HepG2 (cell line): ENCODE data around the gene MT4. TPM values are rescaled to one million over a fixed set of nuclear protein-coding genes. Genes with fewer than 3 reads are reported as not detected.
A peak's percentile ranks its signal among the peaks of the same experiment; 100 is the strongest.

ENCODE experiments used
- ASH2L ChIP-seq: fragments of 300-600, 200-600 bp; sonication (generic); IDR thresholded peaks from 2 replicates; pipeline ENCODE4 v1.7.0; 2017; ENCODE audit warnings: low read depth, mild to moderate bottlenecking, moderate library complexity, mixed read lengths, low read length; ENCODE audit not compliant: insufficient read length
- ATF7-NPFF ChIP-seq: sonication (generic); formaldehyde crosslinking; IDR thresholded peaks from 2 replicates; pipeline ENCODE4 v1.8.1; 2023; ENCODE audit warnings: mild to moderate bottlenecking, low read depth, missing genetic modification reagents, moderate library complexity
- ATRX ChIP-seq: sonication (generic); formaldehyde crosslinking; IDR thresholded peaks from 2 replicates; pipeline ENCODE4 v1.4.0; 2020; ENCODE audit warnings: missing genetic modification reagents, borderline replicate concordance
- ELF1 ChIP-seq: sonication (generic); formaldehyde crosslinking; IDR thresholded peaks from 2 replicates; pipeline ENCODE4 v1.4.0; 2020; ENCODE audit warnings: missing genetic modification reagents
- FOXA1 ChIP-seq, 2 experiments: fragments of 450-650 bp in 1 of 2; sonication (generic) in 1 of 2; formaldehyde crosslinking in 1 of 2; IDR thresholded peaks; 2 replicates each; pipeline versions ENCODE4 v1.4.0 to v1.6.1; 2016 to 2020; ENCODE audit warnings: missing genetic modification reagents in 1 of 2
- FOXA3 ChIP-seq: IDR thresholded peaks from 2 replicates; pipeline ENCODE4 v1.6.1; 2016; ENCODE audit warnings: missing genetic modification reagents, missing compliant biosample characterization
- GATAD2A ChIP-seq: IDR thresholded peaks from 2 replicates; pipeline ENCODE4 v1.6.1; 2016
- GFI1 ChIP-seq: sonication (generic); formaldehyde crosslinking; IDR thresholded peaks from 2 replicates; pipeline ENCODE4 v1.5.0; 2020; ENCODE audit warnings: missing genetic modification reagents, mild to moderate bottlenecking, borderline replicate concordance
- HOXD1 ChIP-seq: sonication (generic); formaldehyde crosslinking; IDR thresholded peaks from 2 replicates; pipeline ENCODE4 v1.5.0; 2020; ENCODE audit warnings: missing genetic modification reagents
- MAX ChIP-seq: IDR thresholded peaks from 2 replicates; pipeline ENCODE4 v1.6.1; 2012; ENCODE audit warnings: inconsistent platforms
- NCOA5 ChIP-seq: sonication (generic); formaldehyde crosslinking; IDR thresholded peaks from 2 replicates; pipeline ENCODE4 v1.4.0; 2020; ENCODE audit warnings: missing genetic modification reagents
- ZBTB7B ChIP-seq: sonication (generic); formaldehyde crosslinking; IDR thresholded peaks from 2 replicates; pipeline ENCODE4 v1.4.0; 2020; ENCODE audit warnings: missing genetic modification reagents
- ZNF234 ChIP-seq: sonication (generic); formaldehyde crosslinking; conservative IDR thresholded peaks from 2 replicates; pipeline ENCODE4 v1.5.1; 2020; ENCODE audit warnings: mild to moderate bottlenecking, missing genetic modification reagents
- ZNF251 ChIP-seq: sonication (generic); formaldehyde crosslinking; IDR thresholded peaks from 2 replicates; pipeline ENCODE4 v1.9.0; 2021; ENCODE audit warnings: mild to moderate bottlenecking, missing genetic modification reagents
- ZNF274 ChIP-seq: sonication (generic); formaldehyde crosslinking; IDR thresholded peaks from 2 replicates; pipeline ENCODE4 v1.5.1; 2020; ENCODE audit warnings: mild to moderate bottlenecking, missing genetic modification reagents
- ZNF281 ChIP-seq: sonication (generic); formaldehyde crosslinking; IDR thresholded peaks from 2 replicates; pipeline ENCODE4 v1.4.0; 2020; ENCODE audit warnings: missing genetic modification reagents, borderline replicate concordance
- ZNF616 ChIP-seq: sonication (generic); formaldehyde crosslinking; IDR thresholded peaks from 2 replicates; pipeline ENCODE4 v1.5.0; 2020; ENCODE audit warnings: low read depth, mild to moderate bottlenecking, missing genetic modification reagents
- ZNF740 ChIP-seq: sonication (generic); formaldehyde crosslinking; IDR thresholded peaks from 2 replicates; pipeline ENCODE4 v1.4.0; 2020; ENCODE audit warnings: missing genetic modification reagents
- polyA plus RNA-seq, 8 experiments: library from polyadenylated mRNA; depleted of rRNA in 3 of 8; stranded (reverse) in 7 of 8; unstranded in 1 of 8; fragments of >200 nt; fragmentation: Illumina TruSeq in 4 of 8; extraction: Trizol in 4 of 8; gene quantifications; 2 replicates each; pipeline versions ENCODE4 v1.2.1 to v1.2.3, GENCODE V29; 2011 to 2016; ENCODE audit warnings: low read depth in 4 of 8, missing spikeins in 1 of 8, mixed read lengths in 1 of 8; ENCODE audit not compliant: insufficient read depth in 1 of 8
- total RNA-seq, 5 experiments: library from RNA; depleted of rRNA; stranded (reverse); fragments of >200 nt; fragmentation: Illumina TruSeq; extraction: Trizol; gene quantifications; 2 replicates each; pipeline ENCODE4 v1.2.3, GENCODE V29; 2016; ENCODE audit warnings: low read depth in 1 of 5
- TF ChIP-seq, protein P1 (sequence below): IDR thresholded peaks from 2 replicates; pipeline ENCODE4 v1.6.1; 2016; ENCODE audit warnings: low read depth, control low read depth
- TF ChIP-seq, protein P2 (sequence below): conservative IDR thresholded peaks from 2 replicates; pipeline ENCODE4 v1.6.1; 2018; ENCODE audit warnings: missing genetic modification reagents
- TF ChIP-seq, protein P3 (sequence below): sonication (generic); formaldehyde crosslinking; IDR thresholded peaks from 2 replicates; pipeline ENCODE4 v1.4.0; 2020; ENCODE audit warnings: mild to moderate bottlenecking, missing genetic modification reagents

Gene MT4
- total and polyA plus RNA-seq, 2 of the 13 experiments (the other 11 are each of a cell fraction or from before 2014, with no cell fraction given) = not detected

DNA sequence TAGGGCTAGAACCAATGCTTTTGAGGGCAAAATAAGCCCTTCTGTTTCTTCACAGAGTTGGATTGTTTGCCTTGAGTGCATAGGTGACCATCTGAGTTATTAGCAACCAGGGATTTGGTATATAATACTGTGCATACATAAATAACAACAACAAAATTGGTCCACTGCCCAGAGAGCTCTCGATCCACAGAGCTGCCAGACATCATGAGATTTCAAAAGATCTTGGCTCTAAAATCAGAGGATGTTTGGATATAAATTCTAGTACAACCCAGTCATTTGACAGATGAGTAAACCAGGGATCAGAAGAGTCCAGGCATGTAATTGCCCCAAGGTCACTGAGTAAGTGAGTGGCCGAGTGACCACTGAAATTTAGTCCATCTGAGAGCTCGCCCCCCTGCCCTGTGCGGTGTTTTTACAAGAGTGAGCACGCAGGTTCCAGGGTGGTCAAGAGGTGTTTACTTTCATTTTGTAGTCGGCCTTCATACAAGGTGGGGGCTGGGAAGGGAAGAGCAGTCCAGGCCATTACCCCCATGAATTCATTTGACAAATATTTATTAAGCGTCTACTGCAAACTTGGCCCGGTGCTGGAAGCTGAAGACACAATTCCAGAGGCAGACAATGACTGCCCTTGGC is 41.7 kb downstream of the MT4 start (continued):
- TF ChIP-seq ELF1 = no peak
- TF ChIP-seq, protein P1, sequence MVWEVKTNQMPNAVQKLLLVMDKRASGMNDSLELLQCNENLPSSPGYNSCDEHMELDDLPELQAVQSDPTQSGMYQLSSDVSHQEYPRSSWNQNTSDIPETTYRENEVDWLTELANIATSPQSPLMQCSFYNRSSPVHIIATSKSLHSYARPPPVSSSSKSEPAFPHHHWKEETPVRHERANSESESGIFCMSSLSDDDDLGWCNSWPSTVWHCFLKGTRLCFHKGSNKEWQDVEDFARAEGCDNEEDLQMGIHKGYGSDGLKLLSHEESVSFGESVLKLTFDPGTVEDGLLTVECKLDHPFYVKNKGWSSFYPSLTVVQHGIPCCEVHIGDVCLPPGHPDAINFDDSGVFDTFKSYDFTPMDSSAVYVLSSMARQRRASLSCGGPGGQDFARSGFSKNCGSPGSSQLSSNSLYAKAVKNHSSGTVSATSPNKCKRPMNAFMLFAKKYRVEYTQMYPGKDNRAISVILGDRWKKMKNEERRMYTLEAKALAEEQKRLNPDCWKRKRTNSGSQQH (CRISPR knock-in tag) = no peak
- 0 out of 2 replicates have a peak, but pooled peaks have one; percentile 76 for TF ChIP-seq HOXD1 (CRISPR knock-in tag)
- TF ChIP-seq ZNF740 = 0 out of 2 replicates have a peak, but pooled peaks have one; percentile 36
- TF ChIP-seq ATRX (CRISPR knock-in tag) = no peak
- TF ChIP-seq, protein P2, sequence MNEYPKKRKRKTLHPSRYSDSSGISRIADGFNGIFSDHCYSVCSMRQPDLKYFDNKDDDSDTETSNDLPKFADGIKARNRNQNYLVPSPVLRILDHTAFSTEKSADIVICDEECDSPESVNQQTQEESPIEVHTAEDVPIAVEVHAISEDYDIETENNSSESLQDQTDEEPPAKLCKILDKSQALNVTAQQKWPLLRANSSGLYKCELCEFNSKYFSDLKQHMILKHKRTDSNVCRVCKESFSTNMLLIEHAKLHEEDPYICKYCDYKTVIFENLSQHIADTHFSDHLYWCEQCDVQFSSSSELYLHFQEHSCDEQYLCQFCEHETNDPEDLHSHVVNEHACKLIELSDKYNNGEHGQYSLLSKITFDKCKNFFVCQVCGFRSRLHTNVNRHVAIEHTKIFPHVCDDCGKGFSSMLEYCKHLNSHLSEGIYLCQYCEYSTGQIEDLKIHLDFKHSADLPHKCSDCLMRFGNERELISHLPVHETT = 0 out of 2 replicates have a peak, but pooled peaks have one; percentile 22
- peak; percentile 87; the same call in 1 of the 2 replicates for TF ChIP-seq ZNF281 (CRISPR knock-in tag)
- no peak for TF ChIP-seq ZNF274 (CRISPR knock-in tag)
- peak; percentile 79; the same call in 1 of the 2 replicates for TF ChIP-seq FOXA3 (CRISPR knock-in tag)
- TF ChIP-seq GFI1 (CRISPR knock-in tag) = peak; percentile 51; the same call in 1 of the 2 replicates
- TF ChIP-seq ZNF616 (CRISPR knock-in tag) = peak; percentile 10; the same call in 1 of the 2 replicates
- TF ChIP-seq GATAD2A (CRISPR knock-in tag) = no peak
- no peak for TF ChIP-seq ZNF251 (CRISPR knock-in tag)
- no peak for TF ChIP-seq FOXA1 (IDR thresholded peaks at IDR 0.05)
- peak; percentile 75 for TF ChIP-seq FOXA1 (CRISPR knock-in tag; IDR thresholded peaks at IDR 0.05)
- no peak for TF ChIP-seq NCOA5 (CRISPR knock-in tag)
- TF ChIP-seq MAX = no peak
- TF ChIP-seq ATF7-NPFF (CRISPR knock-in tag) = no peak
- peak; percentile 88 for TF ChIP-seq ASH2L
- TF ChIP-seq, protein P3, sequence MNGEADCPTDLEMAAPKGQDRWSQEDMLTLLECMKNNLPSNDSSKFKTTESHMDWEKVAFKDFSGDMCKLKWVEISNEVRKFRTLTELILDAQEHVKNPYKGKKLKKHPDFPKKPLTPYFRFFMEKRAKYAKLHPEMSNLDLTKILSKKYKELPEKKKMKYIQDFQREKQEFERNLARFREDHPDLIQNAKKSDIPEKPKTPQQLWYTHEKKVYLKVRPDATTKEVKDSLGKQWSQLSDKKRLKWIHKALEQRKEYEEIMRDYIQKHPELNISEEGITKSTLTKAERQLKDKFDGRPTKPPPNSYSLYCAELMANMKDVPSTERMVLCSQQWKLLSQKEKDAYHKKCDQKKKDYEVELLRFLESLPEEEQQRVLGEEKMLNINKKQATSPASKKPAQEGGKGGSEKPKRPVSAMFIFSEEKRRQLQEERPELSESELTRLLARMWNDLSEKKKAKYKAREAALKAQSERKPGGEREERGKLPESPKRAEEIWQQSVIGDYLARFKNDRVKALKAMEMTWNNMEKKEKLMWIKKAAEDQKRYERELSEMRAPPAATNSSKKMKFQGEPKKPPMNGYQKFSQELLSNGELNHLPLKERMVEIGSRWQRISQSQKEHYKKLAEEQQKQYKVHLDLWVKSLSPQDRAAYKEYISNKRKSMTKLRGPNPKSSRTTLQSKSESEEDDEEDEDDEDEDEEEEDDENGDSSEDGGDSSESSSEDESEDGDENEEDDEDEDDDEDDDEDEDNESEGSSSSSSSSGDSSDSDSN = peak; percentile 51; the same call in 1 of the 2 replicates
- TF ChIP-seq ZNF234 (CRISPR knock-in tag) = no peak
- TF ChIP-seq ZBTB7B (CRISPR knock-in tag) = peak; percentile 80
